H7 (cell line): Measurements from ENCODE around the gene NCS1. TPM values are rescaled to one million over a fixed set of nuclear protein-coding genes. Genes with fewer than 3 reads are reported as not detected.

Experiments
- DNase-seq: peaks from one replicate; pipeline ENCODE4 v3.0.0; 2012
- H3K27me3 ChIP-seq: 2 replicates; pipeline ENCODE4 v1.6.0; 2011; ENCODE audit warnings: mild to moderate bottlenecking, low read length; ENCODE audit not compliant: control insufficient read depth, insufficient read depth
- H3K36me3 ChIP-seq: replicated peaks from 2 replicates; pipeline ENCODE4 v1.5.1; 2011; ENCODE audit warnings: low read length; ENCODE audit not compliant: control insufficient read depth, insufficient read depth
- H3K4me3 ChIP-seq: 2 replicates; pipeline ENCODE4 v1.5.1; 2011; ENCODE audit warnings: low read depth, mild to moderate bottlenecking, control low read depth, low read length, moderate library complexity; ENCODE audit not compliant: insufficient read depth
- total RNA-seq: library from RNA; depleted of rRNA; stranded (reverse); fragments of >200 nt; shearing (Covaris generic); gene quantifications from 2 replicates; pipeline ENCODE4 v1.2.3, GENCODE V29; 2014; rRNA removed

NCS1 gene
- 24.6 and 28.3 TPM in 2 replicates for total RNA-seq

DNA sequence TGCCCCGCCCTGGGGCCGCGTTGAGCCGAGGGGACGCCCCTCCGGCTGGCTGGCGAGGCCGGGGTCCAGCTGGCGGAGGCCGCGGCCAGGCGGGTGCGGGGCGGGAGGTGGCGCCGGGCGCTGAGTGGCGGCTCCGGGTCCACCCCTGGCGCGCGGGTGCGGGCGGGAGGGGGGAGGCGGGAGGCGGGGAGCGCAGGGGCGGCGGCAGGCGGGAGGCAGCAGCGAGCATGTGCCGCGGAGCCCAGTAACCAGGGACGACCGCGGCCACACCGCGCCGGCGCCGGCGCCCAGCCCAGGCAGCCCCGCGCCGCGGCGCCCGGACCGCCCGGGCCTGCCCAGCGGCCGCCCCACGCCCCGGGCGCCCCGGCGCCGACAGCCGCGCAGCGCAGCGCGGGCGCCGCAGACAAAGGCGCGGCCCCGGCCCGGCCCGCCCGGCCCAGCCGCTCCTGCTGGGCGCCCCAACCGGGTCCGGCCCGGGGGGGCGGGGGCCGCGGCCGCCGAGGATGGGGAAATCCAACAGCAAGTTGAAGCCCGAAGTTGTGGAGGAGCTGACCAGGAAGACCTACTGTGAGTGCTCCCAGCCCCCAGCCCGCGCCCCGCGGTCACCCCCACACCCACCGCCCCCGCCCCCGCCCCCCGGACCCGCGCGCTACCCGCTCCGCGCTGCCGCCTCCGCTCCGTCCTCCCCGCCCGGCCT lies at the start of gene NCS1:
NCS1 (plus strand) TSS at position 244 of the 697 bp plus-strand sequence; CDS start at position 504, 260 bp downstream.
- Histone ChIP-seq H3K36me3 (no peaks in the 10 kb centered on the region; the same call in 1 of the 2 replicates), H3K4me3 (peak within 1 kb of the TSS; percentile 54), H3K27me3 (peaks cover 4% of the 10 kb centered on the region)
- peak; percentile 95 for DNase-seq

DNA sequence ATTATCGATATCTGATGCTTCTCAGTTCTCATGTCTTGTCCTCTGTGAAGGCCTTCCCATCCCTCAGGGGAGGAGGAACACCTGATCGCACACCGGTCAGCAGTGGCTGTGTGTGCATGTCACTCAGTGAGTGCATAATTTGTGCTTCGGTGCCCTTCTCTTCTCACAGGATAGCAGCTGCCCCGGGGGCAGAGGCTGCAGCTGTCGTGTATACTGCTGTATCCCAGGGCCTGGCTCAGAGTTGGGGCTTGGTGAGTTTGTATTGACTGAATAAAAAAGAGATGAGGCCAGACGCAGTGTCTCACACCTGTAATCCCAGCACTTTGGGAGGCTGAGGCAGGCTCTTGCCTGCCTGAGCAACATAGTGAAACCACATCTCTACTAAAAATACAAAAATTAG lies 49.7 kb upstream of the NCS1 start:
- peaks cover 3% of the 10 kb centered on the region for H3K36me3 ChIP-seq
- H3K4me3 ChIP-seq, result no peak overlapping the region
- DNase-seq, result no peak
- no peaks in the 10 kb centered on the region for H3K27me3 ChIP-seq

DNA sequence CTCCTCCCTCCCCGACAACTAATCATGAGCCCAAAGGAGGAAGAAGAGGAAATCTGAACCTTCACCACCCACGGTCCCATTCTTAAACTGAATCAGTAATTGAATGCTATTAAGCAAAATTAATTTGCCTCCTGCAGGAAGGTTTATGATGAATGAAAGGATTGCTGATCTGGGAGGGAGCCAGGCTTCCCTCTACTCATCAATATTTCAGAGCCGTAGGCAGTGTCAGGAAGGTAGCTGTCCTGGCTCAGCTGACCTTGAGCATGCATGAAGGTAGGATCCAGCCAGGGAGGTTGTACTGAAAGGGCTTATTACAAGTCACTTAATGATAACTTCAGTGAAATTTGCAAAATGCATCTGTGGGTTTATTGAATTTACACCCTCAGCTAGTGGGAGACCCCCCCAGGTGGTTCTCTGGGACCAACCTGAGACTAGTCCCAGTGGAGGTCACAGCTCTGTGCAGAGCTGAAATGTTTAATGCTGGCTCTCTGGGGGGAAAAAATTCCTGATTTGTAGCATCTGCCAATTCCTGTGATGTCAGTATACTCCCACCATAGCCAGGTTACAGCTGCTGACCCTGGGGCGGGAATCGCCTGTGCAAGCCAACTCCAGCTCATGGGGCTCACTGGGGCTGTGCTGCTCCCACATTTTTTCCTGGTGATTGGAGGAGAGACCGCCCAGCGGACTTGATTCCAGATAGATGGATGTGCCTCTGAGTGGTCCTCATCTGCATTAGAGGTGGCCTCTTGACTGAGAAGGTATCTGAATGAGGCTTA lies 47.9 kb upstream of the NCS1 start:
- no peaks in the 10 kb centered on the region for H3K27me3 ChIP-seq
- DNase-seq, result no peak
- no peak overlapping the region for H3K4me3 ChIP-seq
- H3K36me3 ChIP-seq, result peaks cover 7% of the 10 kb centered on the region

DNA sequence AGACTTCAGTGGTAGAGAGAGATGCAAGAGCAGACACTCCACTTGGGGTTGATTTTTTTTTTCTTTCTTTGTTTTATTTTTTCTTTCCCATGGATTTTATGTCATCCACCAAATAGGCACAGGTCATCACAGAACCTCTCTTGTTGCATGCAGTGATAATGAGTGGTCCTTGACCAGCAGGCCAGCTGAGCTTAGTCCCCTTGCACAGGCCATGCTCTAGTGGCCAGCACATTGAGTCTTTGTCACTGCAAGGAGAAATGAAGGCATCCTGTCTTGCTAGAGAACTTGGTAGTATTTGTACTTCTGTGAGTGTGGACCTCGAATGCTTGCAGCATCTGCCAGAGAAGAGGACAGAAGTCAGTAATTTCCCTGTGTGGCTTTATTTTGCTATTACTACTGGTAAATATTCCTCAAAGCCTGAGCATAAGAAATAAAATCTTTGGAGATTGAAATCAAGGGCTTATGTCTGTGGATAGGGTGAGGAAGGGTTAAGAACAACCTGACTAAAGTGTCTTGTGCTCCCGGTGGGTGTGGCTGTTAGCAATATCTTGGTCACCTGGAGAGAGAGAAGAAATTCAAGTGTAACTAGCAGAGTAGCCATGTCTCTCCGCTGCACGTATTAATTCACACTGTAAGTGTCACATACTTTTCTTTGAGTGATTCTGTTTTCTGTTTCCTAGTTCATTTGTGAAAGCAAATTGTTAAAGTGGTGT lies 45.3 kb upstream of the NCS1 start:
- peaks cover 7% of the 10 kb centered on the region for H3K36me3 ChIP-seq
- no peak overlapping the region for H3K4me3 ChIP-seq
- H3K27me3 ChIP-seq, result no peaks in the 10 kb centered on the region
- DNase-seq, result no peak

DNA sequence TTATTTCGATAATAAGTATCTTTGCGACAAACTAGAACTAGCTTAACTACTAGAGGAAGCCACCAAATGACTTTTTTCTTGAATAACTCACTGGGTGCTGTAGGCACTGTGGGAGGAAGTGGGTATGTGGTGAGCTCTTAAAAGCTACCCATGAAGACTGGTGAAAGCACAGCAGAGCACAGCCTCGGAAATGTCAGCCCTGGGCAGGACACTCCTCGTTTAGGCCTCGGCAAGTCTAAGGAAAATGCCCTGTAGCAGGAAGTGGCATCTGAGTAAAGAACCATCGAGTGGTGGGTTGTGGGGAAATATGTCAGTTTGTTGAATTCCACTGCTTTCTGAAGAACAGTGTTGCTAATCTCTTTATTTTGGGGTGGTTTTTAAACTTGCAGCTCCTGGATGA lies 44.0 kb upstream of the NCS1 start:
- DNase-seq, result no peak
- H3K36me3 ChIP-seq, result peaks cover 7% of the 10 kb centered on the region
- no peaks in the 10 kb centered on the region for H3K27me3 ChIP-seq
- no peak overlapping the region for H3K4me3 ChIP-seq

DNA sequence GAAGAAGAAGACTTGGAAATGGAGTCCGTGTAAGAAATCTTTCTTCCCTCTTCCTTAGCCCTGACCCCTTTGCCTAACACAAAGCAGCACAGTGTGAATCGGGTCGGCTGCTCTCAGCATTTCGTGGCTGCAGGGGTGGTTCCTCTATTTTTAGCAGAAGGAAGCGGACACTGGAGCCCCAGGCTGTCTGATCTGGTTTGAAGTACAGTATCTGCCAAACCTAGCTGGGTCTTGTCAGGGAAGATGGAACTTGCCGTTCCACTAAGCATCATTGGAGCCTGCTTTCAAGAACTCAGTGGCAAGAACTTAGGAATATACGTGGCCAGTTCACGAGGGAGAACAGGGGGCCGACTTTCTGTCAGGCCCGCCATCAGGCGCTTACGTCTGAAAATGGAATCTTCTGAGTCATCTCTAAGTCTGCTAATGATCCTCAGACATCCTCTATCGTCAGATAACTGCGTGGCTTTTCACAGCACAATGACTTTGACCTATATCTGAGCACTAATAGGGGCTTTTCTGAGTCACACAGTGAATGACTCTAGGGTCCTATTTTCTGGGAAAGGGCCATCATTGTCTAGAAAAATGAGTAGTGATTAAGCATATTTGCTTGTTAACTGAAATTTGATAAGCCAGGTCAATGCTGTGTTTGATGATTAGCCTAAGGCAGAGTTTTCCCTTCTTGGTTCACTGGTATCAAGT lies 43.3 kb upstream of the NCS1 start:
- no peak overlapping the region for H3K4me3 ChIP-seq
- no peak for DNase-seq
- H3K27me3 ChIP-seq, result no peaks in the 10 kb centered on the region
- peaks cover 7% of the 10 kb centered on the region for H3K36me3 ChIP-seq

DNA sequence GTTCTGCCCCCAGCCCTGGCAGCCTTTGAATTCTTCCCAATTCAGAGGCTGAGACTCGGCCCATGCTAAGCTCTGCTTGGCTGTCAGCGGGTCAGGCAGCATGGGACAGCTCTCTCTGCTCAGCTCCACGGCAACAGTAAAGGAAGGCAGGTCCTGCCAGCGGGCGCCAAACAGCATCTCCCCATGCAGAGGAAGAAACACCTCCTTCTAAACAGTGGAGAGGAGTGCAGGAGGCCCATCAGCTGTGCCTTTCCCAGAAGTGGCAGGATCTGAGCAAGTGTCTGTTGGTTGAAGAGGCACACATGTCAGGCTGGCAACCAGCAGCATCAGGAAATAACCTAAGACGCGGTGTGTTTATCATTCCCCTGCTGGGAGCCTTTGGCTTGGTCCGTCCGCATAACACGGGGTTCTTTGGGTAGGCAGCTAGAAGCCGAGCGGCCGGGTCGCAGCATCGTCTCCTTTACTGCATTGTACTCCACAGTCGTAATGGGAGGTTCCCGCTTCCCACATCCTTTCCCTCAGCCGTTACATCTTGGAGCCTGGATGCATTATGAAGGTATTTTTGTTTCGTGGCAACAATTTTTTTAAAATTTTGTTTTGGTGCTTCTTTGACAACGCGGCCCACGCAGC lies 42.7 kb upstream of the NCS1 start:
- no peak overlapping the region for H3K4me3 ChIP-seq

DNA sequence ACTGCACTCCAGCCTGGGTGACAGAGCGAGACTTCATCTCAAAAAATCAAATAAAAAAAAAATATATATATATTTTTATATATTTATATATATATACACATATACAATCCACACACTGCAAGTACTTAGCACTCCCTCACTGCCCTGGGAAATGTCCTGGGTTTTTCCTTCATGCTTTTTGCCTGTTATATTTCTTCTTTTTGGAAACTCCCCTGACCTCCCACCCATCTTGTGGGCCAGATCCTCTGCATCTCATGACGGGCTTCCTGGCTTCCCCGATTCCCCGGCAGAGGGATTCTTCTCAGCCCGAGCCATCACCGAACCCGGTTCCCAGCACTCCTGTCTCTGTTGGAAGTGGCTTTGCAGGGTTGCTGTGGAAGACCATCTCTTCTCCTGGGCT lies 39.5 kb upstream of the NCS1 start:
- no peaks in the 10 kb centered on the region for H3K27me3 ChIP-seq
- peak; percentile 22 for DNase-seq
- no peak overlapping the region for H3K4me3 ChIP-seq
- peaks cover 4% of the 10 kb centered on the region for H3K36me3 ChIP-seq

More for the DNA sequence above, 42.7 kb upstream of the NCS1 start:
- H3K36me3 ChIP-seq, result peaks cover 7% of the 10 kb centered on the region
- no peaks in the 10 kb centered on the region for H3K27me3 ChIP-seq
- DNase-seq, result no peak

DNA sequence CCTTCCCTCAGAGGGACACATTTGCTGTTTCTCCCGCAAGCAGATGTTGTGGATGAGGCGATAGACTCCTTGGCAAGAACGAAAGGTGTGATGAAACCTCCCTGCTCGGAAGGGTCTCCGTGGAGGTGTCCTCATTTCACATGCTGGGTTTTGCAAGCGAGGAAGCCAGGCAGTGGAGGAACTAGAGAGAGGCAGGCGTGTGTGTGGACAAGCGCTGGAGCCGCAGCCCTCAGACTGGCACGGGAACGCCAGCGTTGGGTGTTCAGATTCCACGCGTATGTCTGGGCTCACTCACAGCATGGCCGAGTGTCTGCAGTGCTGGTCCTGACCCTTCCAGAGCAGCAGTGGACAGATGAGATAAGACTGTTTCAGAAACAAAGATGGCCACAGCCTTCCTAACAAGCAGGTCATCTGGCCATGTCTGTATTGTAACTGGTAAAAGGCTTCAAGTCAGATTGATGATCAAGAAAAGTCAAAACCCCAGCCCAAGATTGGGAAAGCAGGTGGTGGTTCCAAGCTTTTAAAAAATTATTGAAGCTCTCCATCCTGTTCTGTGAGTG lies 35.0 kb upstream of the NCS1 start:
- H3K36me3 ChIP-seq, result no peaks in the 10 kb centered on the region
- no peak overlapping the region for H3K4me3 ChIP-seq
- peak; percentile 16 for DNase-seq
- H3K27me3 ChIP-seq, result no peaks in the 10 kb centered on the region

DNA sequence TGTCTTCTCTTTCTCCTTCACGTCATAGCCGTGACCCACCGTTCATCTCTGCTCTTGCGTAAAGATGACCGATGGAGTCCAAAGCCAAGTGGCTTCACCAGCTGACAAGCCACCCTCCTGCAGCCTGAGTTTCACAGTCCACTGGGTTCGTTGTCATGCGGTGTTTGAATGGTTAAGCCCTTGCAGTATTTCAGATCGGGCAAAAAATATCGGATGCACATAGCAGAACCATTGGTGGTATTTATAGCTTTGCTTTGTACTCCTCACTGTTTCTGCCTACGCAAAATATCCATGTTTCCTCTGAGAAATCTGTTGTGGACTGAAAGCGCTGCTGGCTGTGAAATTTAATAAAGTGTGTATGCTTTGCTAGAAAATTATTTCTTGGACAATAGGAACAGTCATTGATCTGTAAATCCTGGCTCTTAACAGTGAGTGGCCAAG lies 34.5 kb upstream of the NCS1 start:
- Histone ChIP-seq H3K4me3 (no peak overlapping the region), H3K36me3 (no peaks in the 10 kb centered on the region), H3K27me3 (no peaks in the 10 kb centered on the region)
- DNase-seq, result peak; percentile 16

DNA sequence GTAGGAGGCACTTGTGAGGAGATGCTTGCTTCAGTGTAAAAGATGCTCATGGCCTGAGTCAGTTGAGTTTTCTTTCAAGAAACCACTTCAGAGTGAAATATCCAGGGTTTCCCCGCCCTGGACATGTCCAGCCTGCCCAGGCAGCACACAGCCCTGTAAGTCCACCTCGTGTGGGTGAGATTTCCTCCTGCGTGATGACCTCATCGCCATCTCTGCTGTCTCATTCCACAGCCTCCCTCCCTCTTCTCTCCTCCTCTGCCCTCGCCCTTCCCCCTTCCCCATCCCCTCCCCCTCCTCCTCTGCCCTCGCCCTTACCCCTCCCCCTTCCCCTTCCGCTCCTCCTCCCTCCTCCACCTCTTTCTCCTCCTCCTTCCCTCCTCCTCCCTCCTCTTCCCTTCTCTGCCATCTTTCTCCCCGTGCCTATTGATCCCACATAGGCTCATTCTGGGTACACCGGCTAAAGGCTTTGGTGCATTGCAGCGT lies 34.0 kb upstream of the NCS1 start:
- peak; percentile 85 for DNase-seq
- H3K4me3 ChIP-seq, result no peak overlapping the region

DNA sequence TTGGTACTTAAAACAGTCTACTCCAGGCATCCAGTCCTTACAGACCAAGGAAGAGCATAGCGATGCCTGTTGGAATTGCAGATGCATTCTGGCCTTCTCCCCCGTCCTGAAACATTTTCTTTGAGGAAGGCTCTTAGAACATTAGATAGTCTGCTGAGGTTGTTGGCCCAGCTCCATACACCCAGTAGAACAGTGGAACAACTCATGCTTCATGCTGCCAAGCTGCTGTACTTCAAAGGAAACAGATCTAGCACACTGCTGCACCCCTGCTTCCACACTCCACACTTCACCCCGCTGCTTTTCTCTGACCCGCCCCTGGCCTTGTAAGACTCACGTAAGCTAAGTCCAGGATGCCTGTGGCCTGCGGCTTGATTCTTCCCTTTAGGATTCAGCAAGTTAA lies 33.4 kb upstream of the NCS1 start:
- peak; percentile 59 for DNase-seq
- Histone ChIP-seq H3K36me3 (no peaks in the 10 kb centered on the region), H3K4me3 (no peak overlapping the region)

More for the DNA sequence above, 34.0 kb upstream of the NCS1 start:
- H3K36me3 ChIP-seq, result no peaks in the 10 kb centered on the region
- H3K27me3 ChIP-seq, result no peaks in the 10 kb centered on the region

DNA sequence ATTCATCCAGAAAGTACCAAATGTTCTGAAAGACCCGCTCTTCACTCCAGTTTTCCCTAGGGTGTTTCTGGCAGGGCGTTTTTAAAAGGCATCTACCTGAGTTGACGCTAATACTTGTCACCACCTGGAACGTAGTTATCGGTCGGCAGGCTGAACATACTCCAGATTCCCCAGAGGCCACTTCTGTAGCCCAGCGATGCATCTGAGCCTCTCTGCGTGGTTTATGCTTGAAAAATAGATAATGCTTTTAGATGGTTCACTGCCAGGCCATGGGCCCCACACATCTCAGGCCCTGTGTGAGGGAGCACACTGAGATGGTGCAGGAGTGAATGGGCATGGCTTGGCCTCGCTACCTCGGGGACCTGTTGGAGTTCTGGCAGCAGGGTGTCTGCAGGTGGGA lies 33.0 kb upstream of the NCS1 start:
- H3K27me3 ChIP-seq, result no peaks in the 10 kb centered on the region
- H3K4me3 ChIP-seq, result no peak overlapping the region
- H3K36me3 ChIP-seq, result no peaks in the 10 kb centered on the region
- no peak for DNase-seq

More for the DNA sequence above, 33.4 kb upstream of the NCS1 start:
- H3K27me3 ChIP-seq, result no peaks in the 10 kb centered on the region
